Measurements from ENCODE around the gene GAREM1.

GAREM1 gene

GRCh38 chr18:32276256-32276655 is 194.4 kb downstream of the GAREM1 start:
- H3K4me3 ChIP-seq (ENCODE audit: low read length in 2 of 2) = no peak overlapping the region
- H3K9me3 ChIP-seq (replicated peaks in 1 of 2; ENCODE audit: control insufficient read depth in 2 of 2, insufficient read depth in 1 of 2, low read depth in 1 of 2, low read length in 2 of 2) = peaks cover 0 to 1% of the 10 kb centered on the region in 2 donors
- no peak overlapping the region for H2AFZ ChIP-seq (ENCODE audit: low read length)
- no peak for DNase-seq (ENCODE audit: low spot score)
- H3K27ac ChIP-seq (replicated peaks; ENCODE audit: low read length) = no peak overlapping the region
- H3K36me3 ChIP-seq (replicated peaks in 1 of 2; ENCODE audit: control insufficient read depth in 2 of 2, insufficient read depth in 2 of 2, low read length in 2 of 2) = no peaks in the 10 kb centered on the region
- no peak overlapping the region for H4K8ac ChIP-seq (ENCODE audit: low read depth, low read length)
- no peaks in the 10 kb centered on the region for H3K27me3 ChIP-seq (ENCODE audit: control insufficient read depth in 3 of 3, insufficient read depth in 3 of 3, low read depth in 1 of 3, low read length in 3 of 3)
- H2AK5ac ChIP-seq (ENCODE audit: low read depth, low read length) = no peak overlapping the region
- H3K9ac ChIP-seq (ENCODE audit: low read depth, low read length, poor library complexity) = no peak overlapping the region
- WGBS, 2 donors (ENCODE audit: extremely low coverage in 2 of 2, insufficient read length in 2 of 2, insufficient replicate concordance in 1 of 2) = no CpG with 5 or more reads among the region's 2 CpGs
- H2BK120ac ChIP-seq (ENCODE audit: low read depth, low read length) = no peak overlapping the region
- no peak overlapping the region for H3K4me2 ChIP-seq (ENCODE audit: insufficient read depth, low read length, poor library complexity, severe bottlenecking)
- H4K91ac ChIP-seq (ENCODE audit: low read depth, low read length, poor library complexity) = no peak overlapping the region
- no peak overlapping the region for H3K14ac ChIP-seq (ENCODE audit: low read length)
- H3K4me1 ChIP-seq (ENCODE audit: control insufficient read depth in 2 of 2, insufficient read depth in 1 of 2, low read depth in 1 of 2, low read length in 2 of 2) = peaks cover 0 to 3% of the 10 kb centered on the region in 2 donors
- H3K4ac ChIP-seq (ENCODE audit: low read length) = no peak overlapping the region
- no peak overlapping the region for H2BK15ac ChIP-seq (ENCODE audit: low read length)
- H3K79me1 ChIP-seq (ENCODE audit: low read depth, low read length) = no peaks in the 10 kb centered on the region
- no peak overlapping the region for H3K18ac ChIP-seq (ENCODE audit: low read length)
- H2BK5ac ChIP-seq (ENCODE audit: low read length) = no peak overlapping the region
- no peak overlapping the region for H3K23ac ChIP-seq (ENCODE audit: low read depth, low read length, poor library complexity)
- no peak overlapping the region for H2BK12ac ChIP-seq (ENCODE audit: low read length)

- Histone ChIP-seq H2AK5ac (ENCODE audit: low read depth, low read length) (no peak overlapping the region), H2BK15ac (ENCODE audit: low read length) (no peak overlapping the region), H3K79me1 (ENCODE audit: low read depth, low read length) (no peaks in the 10 kb centered on the region), H2BK12ac (ENCODE audit: low read length) (no peak overlapping the region), H3K4me2 (ENCODE audit: insufficient read depth, low read length, poor library complexity, severe bottlenecking) (no peak overlapping the region), H3K14ac (ENCODE audit: low read length) (no peak overlapping the region), H3K4me3 (ENCODE audit: low read length in 2 of 2) (no peak overlapping the region), H2AFZ (ENCODE audit: low read length) (no peak overlapping the region), H3K4me1 (ENCODE audit: control insufficient read depth in 2 of 2, insufficient read depth in 1 of 2, low read depth in 1 of 2, low read length in 2 of 2) (peaks cover 0 to 3% of the 10 kb centered on the region in 2 donors), H3K4ac (ENCODE audit: low read length) (no peak overlapping the region), H3K27ac (replicated peaks; ENCODE audit: low read length) (no peak overlapping the region), H3K9me3 (replicated peaks in 1 of 2; ENCODE audit: control insufficient read depth in 2 of 2, insufficient read depth in 1 of 2, low read depth in 1 of 2, low read length in 2 of 2) (peaks cover 0 to 1% of the 10 kb centered on the region in 2 donors), H3K9ac (ENCODE audit: low read depth, low read length, poor library complexity) (no peak overlapping the region), H4K8ac (ENCODE audit: low read depth, low read length) (no peak overlapping the region), H2BK5ac (ENCODE audit: low read length) (no peak overlapping the region), H3K18ac (ENCODE audit: low read length) (no peak overlapping the region), H3K23ac (ENCODE audit: low read depth, low read length, poor library complexity) (no peak overlapping the region), H2BK120ac (ENCODE audit: low read depth, low read length) (no peak overlapping the region), H3K36me3 (replicated peaks in 1 of 2; ENCODE audit: control insufficient read depth in 2 of 2, insufficient read depth in 2 of 2, low read length in 2 of 2) (no peaks in the 10 kb centered on the region), H3K27me3 (ENCODE audit: control insufficient read depth in 3 of 3, insufficient read depth in 3 of 3, low read depth in 1 of 3, low read length in 3 of 3) (no peaks in the 10 kb centered on the region), H4K91ac (ENCODE audit: low read depth, low read length, poor library complexity) (no peak overlapping the region)
- no peak for DNase-seq (ENCODE audit: low spot score)
- WGBS, 2 donors (ENCODE audit: extremely low coverage in 2 of 2, insufficient read length in 2 of 2, insufficient replicate concordance in 1 of 2) = no CpG with 5 or more reads among the region's 8 CpGs
Observed at GRCh38 chr18:32275221-32275620, 195.5 kb downstream of the GAREM1 start.

- Histone ChIP-seq H3K4me3 (ENCODE audit: low read length in 2 of 2) (no peak overlapping the region), H2BK15ac (ENCODE audit: low read length) (no peak overlapping the region), H3K79me1 (ENCODE audit: low read depth, low read length) (no peaks in the 10 kb centered on the region), H4K8ac (ENCODE audit: low read depth, low read length) (no peak overlapping the region), H3K4ac (ENCODE audit: low read length) (no peak overlapping the region), H4K91ac (ENCODE audit: low read depth, low read length, poor library complexity) (no peak overlapping the region), H2BK120ac (ENCODE audit: low read depth, low read length) (no peak overlapping the region), H2BK5ac (ENCODE audit: low read length) (no peak overlapping the region), H3K27me3 (ENCODE audit: control insufficient read depth in 3 of 3, insufficient read depth in 3 of 3, low read depth in 1 of 3, low read length in 3 of 3) (no peaks in the 10 kb centered on the region), H2BK12ac (ENCODE audit: low read length) (no peak overlapping the region), H3K4me1 (ENCODE audit: control insufficient read depth in 2 of 2, insufficient read depth in 1 of 2, low read depth in 1 of 2, low read length in 2 of 2) (peaks cover 0 to 3% of the 10 kb centered on the region in 2 donors), H3K9me3 (replicated peaks in 1 of 2; ENCODE audit: control insufficient read depth in 2 of 2, insufficient read depth in 1 of 2, low read depth in 1 of 2, low read length in 2 of 2) (peaks cover 0 to 1% of the 10 kb centered on the region in 2 donors), H3K27ac (replicated peaks; ENCODE audit: low read length) (no peak overlapping the region), H3K36me3 (replicated peaks in 1 of 2; ENCODE audit: control insufficient read depth in 2 of 2, insufficient read depth in 2 of 2, low read length in 2 of 2) (peaks cover under 1 to 1% of the 10 kb centered on the region in 2 donors), H3K9ac (ENCODE audit: low read depth, low read length, poor library complexity) (no peak overlapping the region), H2AK5ac (ENCODE audit: low read depth, low read length) (no peak overlapping the region), H3K4me2 (ENCODE audit: insufficient read depth, low read length, poor library complexity, severe bottlenecking) (no peak overlapping the region), H3K18ac (ENCODE audit: low read length) (no peak overlapping the region), H3K14ac (ENCODE audit: low read length) (no peak overlapping the region), H3K23ac (ENCODE audit: low read depth, low read length, poor library complexity) (no peak overlapping the region), H2AFZ (ENCODE audit: low read length) (no peak overlapping the region)
- WGBS, 2 donors (ENCODE audit: extremely low coverage in 2 of 2, insufficient read length in 2 of 2, insufficient replicate concordance in 1 of 2) = no CpG with 5 or more reads among the region's 7 CpGs
- no peak for DNase-seq (ENCODE audit: low spot score)
Observed at GRCh38 chr18:32274307-32274706, 196.4 kb downstream of the GAREM1 start.

- Histone ChIP-seq H2BK120ac (ENCODE audit: low read depth, low read length) (no peak overlapping the region), H4K8ac (ENCODE audit: low read depth, low read length) (no peak overlapping the region), H2BK12ac (ENCODE audit: low read length) (no peak overlapping the region), H3K4me3 (ENCODE audit: low read length in 2 of 2) (no peak overlapping the region), H2BK15ac (ENCODE audit: low read length) (no peak overlapping the region), H3K18ac (ENCODE audit: low read length) (no peak overlapping the region), H3K27me3 (ENCODE audit: control insufficient read depth in 3 of 3, insufficient read depth in 3 of 3, low read depth in 1 of 3, low read length in 3 of 3) (no peaks in the 10 kb centered on the region), H4K91ac (ENCODE audit: low read depth, low read length, poor library complexity) (no peak overlapping the region), H3K14ac (ENCODE audit: low read length) (no peak overlapping the region), H3K23ac (ENCODE audit: low read depth, low read length, poor library complexity) (no peak overlapping the region), H2AFZ (ENCODE audit: low read length) (no peak overlapping the region), H3K36me3 (replicated peaks in 1 of 2; ENCODE audit: control insufficient read depth in 2 of 2, insufficient read depth in 2 of 2, low read length in 2 of 2) (peaks cover 2 to 6% of the 10 kb centered on the region in 2 donors), H3K79me1 (ENCODE audit: low read depth, low read length) (no peaks in the 10 kb centered on the region), H3K9ac (ENCODE audit: low read depth, low read length, poor library complexity) (no peak overlapping the region), H3K9me3 (replicated peaks in 1 of 2; ENCODE audit: control insufficient read depth in 2 of 2, insufficient read depth in 1 of 2, low read depth in 1 of 2, low read length in 2 of 2) (no peaks in the 10 kb centered on the region), H3K4ac (ENCODE audit: low read length) (no peak overlapping the region), H3K27ac (replicated peaks; ENCODE audit: low read length) (no peak overlapping the region), H3K4me1 (ENCODE audit: control insufficient read depth in 2 of 2, insufficient read depth in 1 of 2, low read depth in 1 of 2, low read length in 2 of 2) (peaks cover 0 to 2% of the 10 kb centered on the region in 2 donors), H3K4me2 (ENCODE audit: insufficient read depth, low read length, poor library complexity, severe bottlenecking) (no peak overlapping the region), H2BK5ac (ENCODE audit: low read length) (no peak overlapping the region), H2AK5ac (ENCODE audit: low read depth, low read length) (no peak overlapping the region)
- whole genome bisulfite sequencing, 2 donors (ENCODE audit: extremely low coverage in 2 of 2, insufficient read length in 2 of 2, insufficient replicate concordance in 1 of 2) = no CpG with 5 or more reads among the region's 5 CpGs
- DNase-seq (ENCODE audit: low spot score) = no peak
Observed at GRCh38 chr18:32271672-32272208, 198.9 kb downstream of the GAREM1 start.

Measured in neuronal stem cell (in vitro differentiated cells).